ENCODE results near the gene PCGF2.
"Not testable (repeated sequence)": the region's sequence is repeated elsewhere in the genome, so short reads cannot be mapped to it uniquely, and the experiment has no call there.

The PCGF2 gene

GRCh38 chr17:38748149-38748891 lies at the start of gene PCGF2:
Gene PCGF2, minus strand, starts transcription at chr17:38748336. Its CDS starts 7,934 bp downstream, at chr17:38740402.
- DNase-seq: no peak

DNA sequence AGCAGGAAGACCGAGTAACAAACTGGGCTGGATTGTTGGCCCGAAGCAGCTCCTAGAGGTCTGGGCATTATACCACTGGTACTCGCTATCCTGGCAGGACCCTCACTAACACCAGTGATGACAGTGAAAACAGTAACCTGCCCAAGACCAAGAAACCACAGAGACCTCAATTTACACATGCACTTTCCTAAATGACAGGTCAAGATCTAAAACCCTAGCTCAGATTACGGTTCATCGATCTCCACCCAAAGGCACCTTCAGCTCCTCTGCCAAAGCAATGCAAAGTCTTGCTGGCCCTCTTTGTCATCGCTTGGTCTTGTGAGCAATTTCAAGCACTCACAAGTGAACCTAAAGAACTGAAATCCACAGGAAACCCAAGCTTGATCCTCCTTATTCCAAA lies 49.7 kb upstream of the PCGF2 start:
- DNase-seq: no peak

GRCh38 chr17:38797158-38797490 lies 49.0 kb upstream of the PCGF2 start:
- DNase-seq: no peak

GRCh38 chr17:38796451-38797157 lies 48.5 kb upstream of the PCGF2 start:
- no peak for DNase-seq

- no peak for DNase-seq
Observed at GRCh38 chr17:38794221-38794620, 46.1 kb upstream of the PCGF2 start.

- no peak for DNase-seq
Observed at GRCh38 chr17:38791162-38791561, 43.0 kb upstream of the PCGF2 start.

DNA sequence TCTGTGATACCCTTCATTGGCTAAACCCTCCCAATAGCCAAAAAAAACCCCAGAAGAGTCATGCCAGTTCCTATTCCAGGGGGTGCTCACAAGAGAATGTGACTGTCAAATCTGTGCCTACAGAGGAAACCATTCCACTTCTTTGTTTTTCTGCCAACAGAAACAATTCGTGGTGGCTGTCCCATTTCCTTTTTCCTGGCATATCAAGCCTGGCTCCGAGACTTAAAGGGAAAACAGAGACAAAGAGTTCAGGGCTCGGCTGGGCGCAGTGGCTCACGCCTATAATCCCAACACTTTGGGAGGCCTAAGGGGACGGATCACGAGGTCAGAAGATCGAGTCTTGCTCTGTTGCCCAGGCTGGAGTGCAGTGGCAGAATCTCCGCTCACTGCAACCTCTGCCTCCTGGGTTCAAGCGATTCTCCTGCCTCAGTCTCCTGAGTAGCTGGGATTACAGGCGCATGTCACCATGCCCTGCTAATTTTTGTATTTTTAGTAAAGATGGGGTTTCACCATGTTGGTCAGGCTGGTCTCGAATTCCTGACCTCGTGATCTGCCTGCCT lies 42.1 kb upstream of the PCGF2 start:
- not testable (repeated sequence) for DNase-seq

GRCh38 chr17:38789185-38789584 lies 41.0 kb upstream of the PCGF2 start:
- DNase-seq: no peak

DNA sequence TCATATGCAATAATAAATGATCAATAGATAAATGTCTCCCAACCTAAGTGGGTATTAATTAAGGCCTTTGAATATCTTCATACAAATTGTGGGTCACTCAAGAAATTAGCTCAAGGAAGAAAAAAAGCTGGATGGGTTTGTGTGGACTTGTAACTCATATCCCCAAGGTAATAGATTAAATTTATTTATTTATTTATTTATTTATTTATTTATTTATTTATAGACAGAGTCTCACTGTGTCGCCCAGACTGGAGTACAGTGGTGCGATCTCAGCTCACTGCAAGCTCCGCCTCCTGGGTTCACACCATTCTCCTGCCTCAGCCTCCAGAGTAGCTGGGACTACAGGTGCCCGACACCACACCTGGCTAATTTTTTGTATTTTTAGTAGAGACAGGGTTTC lies 39.9 kb upstream of the PCGF2 start:
- not testable (repeated sequence) for DNase-seq

DNA sequence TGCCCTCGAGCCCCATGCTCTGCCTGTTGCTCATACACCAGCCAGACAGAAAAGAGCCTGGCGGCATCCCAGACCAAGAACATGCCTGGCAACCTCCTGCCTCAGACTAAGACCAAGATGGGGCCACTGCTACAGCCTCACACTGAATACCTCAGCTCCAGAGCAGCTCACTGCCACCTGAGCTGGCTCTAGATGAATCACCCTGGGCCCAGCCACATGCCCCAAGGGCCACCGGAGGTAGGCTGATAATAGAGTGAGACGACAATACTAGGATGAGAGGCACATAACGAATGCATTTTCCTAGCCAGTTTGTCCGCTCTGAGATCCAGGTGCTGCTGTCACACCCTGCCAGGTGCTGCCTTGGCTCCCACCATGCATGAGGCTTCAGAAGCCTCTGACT lies 38.2 kb upstream of the PCGF2 start:
- DNase-seq: no peak

GRCh38 chr17:38783227-38783626 lies 35.1 kb upstream of the PCGF2 start:
- DNase-seq: no peak

GRCh38 chr17:38779965-38780752 lies 32.0 kb upstream of the PCGF2 start:
- no peak for DNase-seq

DNA sequence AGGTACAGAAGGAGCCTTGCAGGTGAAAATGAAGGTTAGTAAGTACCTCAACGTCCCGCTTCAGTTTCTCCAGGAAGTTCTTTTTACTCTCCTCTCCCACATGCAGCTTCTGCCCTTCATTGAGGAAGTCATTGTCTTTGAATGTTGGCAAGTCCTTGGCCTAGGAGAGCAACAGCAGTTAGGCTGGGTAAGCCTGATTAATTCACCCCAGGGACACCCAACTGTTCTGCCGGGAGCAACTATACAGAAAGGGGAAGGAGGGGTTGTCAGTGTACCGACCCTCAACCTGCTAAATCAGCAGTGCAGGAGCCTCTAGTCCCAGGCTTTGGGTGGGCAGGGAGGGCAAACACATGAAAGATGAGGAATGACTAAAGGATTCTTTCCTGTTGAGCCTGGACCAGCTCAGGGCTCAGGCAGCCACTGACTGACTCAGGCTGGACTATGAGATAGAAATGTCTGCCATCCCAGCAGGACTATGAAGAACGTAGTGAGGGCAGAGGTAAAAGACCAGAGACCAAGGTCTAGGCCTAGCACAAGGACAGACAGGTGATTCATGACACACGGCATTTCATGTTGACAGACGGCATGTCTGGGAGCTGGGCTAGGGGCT lies 29.6 kb upstream of the PCGF2 start:
- DNase-seq: no peak

DNA sequence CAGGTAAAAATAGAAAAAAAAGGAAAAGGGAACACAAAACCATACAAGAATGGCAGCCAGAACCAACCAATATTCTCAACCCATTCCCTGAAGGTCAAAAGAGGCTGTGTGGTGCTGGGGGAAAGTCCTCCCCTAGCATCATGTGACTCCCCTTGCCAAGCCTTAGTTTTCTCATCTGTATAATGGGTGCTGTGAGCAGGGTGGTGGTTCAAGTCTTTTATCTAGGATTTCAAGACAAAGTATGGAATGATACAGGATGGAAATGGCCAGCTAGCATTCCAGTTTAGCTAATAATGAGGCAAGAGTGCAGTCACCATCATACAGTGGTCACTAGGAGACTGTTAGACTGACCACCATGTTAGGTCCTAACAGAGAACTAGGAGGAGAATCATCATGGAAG lies 25.1 kb upstream of the PCGF2 start:
- DNase-seq: no peak

DNA sequence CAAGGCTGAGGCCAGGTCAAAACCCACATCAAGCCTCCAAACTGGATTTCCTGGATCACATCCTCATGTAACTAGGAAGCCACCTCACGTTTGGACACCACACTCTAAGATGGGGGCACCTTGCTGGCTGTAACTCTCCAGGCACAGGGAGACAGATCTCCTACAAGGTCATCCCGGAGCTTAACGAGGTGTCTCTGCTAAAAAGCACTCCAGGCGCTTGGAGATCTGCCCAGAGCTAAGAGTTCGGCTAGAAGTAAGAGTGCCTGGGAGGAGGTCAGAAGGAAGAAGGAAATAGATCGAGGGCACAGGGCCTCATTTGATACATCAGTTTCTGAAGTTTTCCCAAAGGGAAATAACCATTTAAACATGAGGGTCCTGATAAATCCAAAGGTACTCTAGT lies 20.3 kb upstream of the PCGF2 start:
- DNase-seq: no peak

- DNase-seq: no peak
Observed at GRCh38 chr17:38766341-38766740, 18.2 kb upstream of the PCGF2 start.

GRCh38 chr17:38762231-38762630 lies 14.1 kb upstream of the PCGF2 start:
- no peak for DNase-seq

- DNase-seq: no peak
Observed at GRCh38 chr17:38761612-38762011, 13.5 kb upstream of the PCGF2 start.

GRCh38 chr17:38753071-38753506 lies 5.0 kb upstream of the PCGF2 start:
- no peak for DNase-seq

DNA sequence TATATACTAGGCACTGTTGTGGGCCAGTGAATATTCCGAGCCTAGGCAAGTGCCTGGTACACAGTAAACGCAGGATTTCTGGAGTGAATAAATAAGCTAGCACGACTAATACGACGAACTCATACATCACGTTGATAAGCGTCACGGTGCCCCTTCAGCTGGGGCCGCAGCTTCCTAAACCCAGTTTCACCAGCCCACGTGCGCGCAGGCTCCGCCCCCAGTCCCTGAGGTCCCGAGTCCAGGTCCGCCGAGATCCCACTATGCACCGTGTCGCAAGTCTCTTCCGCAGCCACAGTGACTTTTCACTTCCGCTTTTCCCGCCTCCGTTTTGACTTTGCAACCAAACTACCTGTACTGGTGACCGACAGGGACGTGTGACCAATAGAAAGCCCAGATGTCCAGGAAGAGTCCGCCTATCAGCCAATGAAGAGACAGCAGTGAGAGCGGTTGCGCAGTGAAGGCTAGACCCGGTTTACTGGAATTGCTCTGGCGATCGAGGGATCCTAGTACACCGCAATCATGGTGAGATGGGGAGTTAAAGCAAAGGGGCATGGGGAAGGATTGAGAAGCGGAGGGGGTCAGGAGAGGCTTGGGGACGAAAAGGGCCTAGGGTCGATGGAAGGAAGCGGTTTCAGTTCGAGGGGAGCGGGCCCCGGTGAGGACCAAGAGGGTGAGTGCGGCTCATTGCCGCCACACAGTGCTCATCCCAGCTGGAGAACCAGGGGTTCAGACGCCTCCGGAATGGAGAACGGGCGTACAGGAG lies 4.4 kb upstream of the PCGF2 start, which contains the start of gene PSMB3:
Gene PSMB3 (plus strand): TSS at position 434 of the 763 bp plus-strand sequence. CDS start 86 bp downstream, at position 520.
- peak; percentile 99 for DNase-seq

DNA sequence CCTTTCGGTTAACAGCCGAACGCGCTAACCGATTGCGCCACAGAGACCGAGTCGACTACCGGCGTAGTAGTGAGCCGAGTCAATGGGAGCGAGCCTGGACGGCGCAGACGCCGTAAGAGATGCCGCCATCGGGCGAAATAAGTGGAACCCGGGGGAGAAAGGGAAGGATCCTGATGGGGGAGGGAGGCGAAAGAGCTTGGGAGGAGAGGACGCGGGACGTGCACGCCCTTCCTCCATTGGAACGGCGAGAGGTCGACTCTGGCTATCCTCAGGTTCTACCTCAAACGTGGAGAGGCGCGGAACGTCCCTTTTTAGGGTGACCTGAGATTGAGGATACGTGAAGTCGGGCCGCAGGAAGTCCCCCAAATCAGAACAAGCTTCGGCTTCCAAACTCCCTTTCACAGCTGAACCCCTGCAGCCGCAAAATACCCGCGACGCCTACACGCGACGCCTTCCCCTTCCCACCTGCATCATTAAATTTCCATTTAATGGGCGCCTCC lies 3.7 kb upstream of the PCGF2 start:
- DNase-seq: peak; percentile 42

Measured in GF-D8 (cell line).